ENCODE data around the gene EBI3.

DNA sequence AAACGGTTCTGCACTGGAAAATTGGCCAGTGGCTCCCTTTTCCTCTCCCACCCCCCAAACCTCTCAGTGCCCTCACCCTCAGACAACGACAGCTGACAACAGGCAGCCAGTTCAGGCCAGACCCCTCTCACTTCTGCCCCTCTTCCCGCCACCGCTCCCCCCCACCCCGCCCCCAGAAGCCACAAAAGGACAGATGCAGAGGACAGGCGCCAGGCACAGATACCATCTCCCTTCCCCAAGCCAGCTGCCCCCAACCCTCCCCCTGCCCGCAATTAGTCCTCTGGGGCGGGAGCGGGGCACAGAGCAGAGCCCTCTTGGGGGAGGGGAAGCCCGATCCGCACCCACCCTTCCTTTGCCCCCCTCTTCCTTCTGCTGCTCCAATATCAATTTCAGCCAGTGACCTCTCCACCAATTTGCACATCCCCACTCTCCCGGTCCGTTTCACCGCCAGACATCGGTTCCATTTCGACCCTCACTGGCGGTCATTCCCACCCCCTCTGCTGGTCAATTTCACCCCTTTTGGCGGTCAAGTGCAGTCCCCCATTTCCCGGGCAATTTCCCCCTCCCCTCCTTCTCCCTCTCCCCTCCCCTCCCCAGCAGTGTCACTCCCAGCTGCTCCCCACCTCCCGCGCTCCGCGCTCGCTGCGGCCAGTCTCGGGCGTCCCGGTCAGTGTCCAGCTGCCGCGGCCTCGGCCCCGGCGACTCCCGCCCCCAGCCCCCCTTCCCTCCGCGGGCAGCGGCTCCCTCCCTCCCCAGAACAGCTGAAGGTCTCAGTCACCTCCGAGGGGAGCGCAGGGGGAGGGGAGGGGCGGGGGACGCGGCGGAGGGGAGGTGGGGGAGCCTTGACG lies 49.3 kb downstream of the EBI3 start, which contains the start of gene SHD:
- TF ChIP-seq, protein P1, sequence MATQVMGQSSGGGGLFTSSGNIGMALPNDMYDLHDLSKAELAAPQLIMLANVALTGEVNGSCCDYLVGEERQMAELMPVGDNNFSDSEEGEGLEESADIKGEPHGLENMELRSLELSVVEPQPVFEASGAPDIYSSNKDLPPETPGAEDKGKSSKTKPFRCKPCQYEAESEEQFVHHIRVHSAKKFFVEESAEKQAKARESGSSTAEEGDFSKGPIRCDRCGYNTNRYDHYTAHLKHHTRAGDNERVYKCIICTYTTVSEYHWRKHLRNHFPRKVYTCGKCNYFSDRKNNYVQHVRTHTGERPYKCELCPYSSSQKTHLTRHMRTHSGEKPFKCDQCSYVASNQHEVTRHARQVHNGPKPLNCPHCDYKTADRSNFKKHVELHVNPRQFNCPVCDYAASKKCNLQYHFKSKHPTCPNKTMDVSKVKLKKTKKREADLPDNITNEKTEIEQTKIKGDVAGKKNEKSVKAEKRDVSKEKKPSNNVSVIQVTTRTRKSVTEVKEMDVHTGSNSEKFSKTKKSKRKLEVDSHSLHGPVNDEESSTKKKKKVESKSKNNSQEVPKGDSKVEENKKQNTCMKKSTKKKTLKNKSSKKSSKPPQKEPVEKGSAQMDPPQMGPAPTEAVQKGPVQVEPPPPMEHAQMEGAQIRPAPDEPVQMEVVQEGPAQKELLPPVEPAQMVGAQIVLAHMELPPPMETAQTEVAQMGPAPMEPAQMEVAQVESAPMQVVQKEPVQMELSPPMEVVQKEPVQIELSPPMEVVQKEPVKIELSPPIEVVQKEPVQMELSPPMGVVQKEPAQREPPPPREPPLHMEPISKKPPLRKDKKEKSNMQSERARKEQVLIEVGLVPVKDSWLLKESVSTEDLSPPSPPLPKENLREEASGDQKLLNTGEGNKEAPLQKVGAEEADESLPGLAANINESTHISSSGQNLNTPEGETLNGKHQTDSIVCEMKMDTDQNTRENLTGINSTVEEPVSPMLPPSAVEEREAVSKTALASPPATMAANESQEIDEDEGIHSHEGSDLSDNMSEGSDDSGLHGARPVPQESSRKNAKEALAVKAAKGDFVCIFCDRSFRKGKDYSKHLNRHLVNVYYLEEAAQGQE (IDR thresholded peaks at IDR 0.05; ENCODE audit: insufficient read depth in 1 of 2, low read depth in 2 of 2, low read length in 2 of 2) = no peak
- TF ChIP-seq TAF1 (IDR thresholded peaks at IDR 0.05; ENCODE audit: borderline replicate concordance, insufficient read depth, low read length) (no peak), SIN3A (IDR thresholded peaks at IDR 0.05; ENCODE audit: borderline replicate concordance, insufficient read depth, low read length) (no peak), POLR2AphosphoS5 (IDR thresholded peaks at IDR 0.05; ENCODE audit: low read depth, low read length) (no peak), FOXP2 (optimal IDR thresholded peaks at IDR 0.05; ENCODE audit: borderline replicate concordance, extremely low read depth, extremely low read length, insufficient read depth) (no peak)

All from PFSK-1 (cell line).